Body of pancreas (tissue), 4 donors: Measurements from ENCODE around the gene SS18L1. TPM values are rescaled to one million over a fixed set of nuclear protein-coding genes. Genes with fewer than 3 reads are reported as not detected.

ENCODE experiments used
- ATAC-seq: fragments of 150-250 bp; one replicate; pipeline ENCODE4 v1.9.1; 2016
- DNase-seq, 4 donors: peaks; one replicate each; pipeline ENCODE4 v3.0.0-alpha.2; 2019
- H3K27ac ChIP-seq, 4 donors: fragments of 200-600 bp; sonication (generic); 1 replicate in 3 of 4; 2 replicates in 1 of 4; pipeline versions ENCODE4 v1.5.1 to v1.6.1; 2016 to 2019; ENCODE audit warnings: mild to moderate bottlenecking in 1 of 4, mixed read lengths in 1 of 4, moderate library complexity in 1 of 4
- H3K27me3 ChIP-seq, 2 donors: fragments of 200-600 bp; sonication (generic); one replicate each; pipeline ENCODE4 v1.6.0; 2016; ENCODE audit warnings: mild to moderate bottlenecking in 1 of 2
- H3K36me3 ChIP-seq, 2 donors: fragments of 200-600 bp; sonication (generic); replicated peaks in 1 of 2; 2 replicates each; pipeline ENCODE4 v1.5.1; 2016; ENCODE audit warnings: low read depth in 2 of 2; ENCODE audit not compliant: insufficient read depth in 1 of 2
- H3K4me1 ChIP-seq: fragments of 200-600 bp; sonication (generic); one replicate; pipeline ENCODE4 v1.6.0; 2016
- H3K4me3 ChIP-seq, 2 donors: fragments of 200-600 bp; sonication (generic); 1 replicate in 1 of 2; 2 replicates in 1 of 2; pipeline ENCODE4 v1.5.1; 2016 to 2019
- H3K9me3 ChIP-seq, 3 donors: fragments of 200-600 bp; sonication (generic); 1 replicate in 2 of 3; 2 replicates in 1 of 3; pipeline ENCODE4 v1.5.1; 2016
- POLR2A ChIP-seq, 3 donors: fragments of 450-650 bp; IDR thresholded peaks; one replicate each; pipeline ENCODE4 v1.6.1; 2016; ENCODE audit warnings: antibody characterized with exemption in 3 of 3, mild to moderate bottlenecking in 2 of 3
- WGBS, 2 donors: methylation state at CpG; one replicate each; pipeline ENCODE4 v1.1.5; 2017; 5-methylcytosine and 5-hydroxymethylcytosine counted together
- intact Hi-C: fragments of 100-400 bp; cut with DNase I; formaldehyde crosslinking; loops from one replicate; pipeline ENCODE4 v1.15.1; 2023
- total RNA-seq, 2 donors: library from RNA; depleted of rRNA; stranded (reverse); fragments of >200 nt; gene quantifications; one replicate each; pipeline ENCODE4 v1.1.0, GENCODE V29; 2016
- TF ChIP-seq, protein P1 (sequence below), 7 experiments: fragments of 450-650 bp in 4 of 7; fragments of 200-600 bp in 3 of 7; sonication (generic) in 3 of 7; IDR thresholded peaks; one replicate each; pipeline ENCODE4 v1.5.1; 2016 to 2019; ENCODE audit warnings: antibody characterized with exemption in 7 of 7

SS18L1 gene
- total RNA-seq, 2 donors from 2014 or later, result 11.4 to 14.5 TPM

DNA sequence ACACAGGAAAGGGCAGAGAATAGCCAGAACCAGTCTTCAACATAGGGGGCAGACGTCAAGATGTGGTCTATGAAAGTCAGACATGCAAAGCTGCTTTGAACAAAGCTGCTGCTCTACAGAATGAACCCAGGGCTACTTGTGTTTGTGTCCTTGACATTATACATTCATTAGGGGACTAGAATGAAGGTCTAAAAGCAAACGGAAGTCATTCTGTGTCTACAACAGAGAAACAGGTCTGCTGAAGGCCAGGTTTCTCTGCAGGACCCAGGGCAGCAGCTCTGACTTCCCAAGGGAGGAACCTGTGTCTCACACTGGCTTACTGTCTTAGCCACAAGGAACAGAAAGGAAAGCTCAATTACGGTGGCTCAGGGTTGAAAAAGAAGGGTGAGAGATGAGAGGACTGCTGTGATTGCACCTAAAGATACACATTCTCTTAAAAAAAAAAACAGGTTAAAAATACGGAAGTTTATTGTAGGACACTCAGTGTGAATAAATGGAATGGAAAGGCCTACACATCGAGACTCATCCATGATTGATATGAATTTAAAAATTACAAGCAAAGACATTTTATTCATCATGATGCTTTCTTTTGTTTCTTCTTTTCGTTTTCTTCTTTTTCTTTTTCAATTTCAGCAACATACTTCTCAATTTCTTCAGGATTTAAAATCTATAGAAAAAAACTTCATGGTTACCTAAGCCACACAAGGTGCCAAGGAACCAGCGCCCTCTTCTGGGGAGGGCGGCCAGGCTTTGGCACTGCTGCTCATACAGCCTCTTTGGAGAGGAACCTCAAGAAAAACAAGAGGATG, 7.1 kb upstream of the SS18L1 start:
- peaks cover 14% of the 10 kb centered on the region for H3K4me1 ChIP-seq
- no peak overlapping the region for H3K4me3 ChIP-seq
- peak overlapping the region in 1 of 4 donors; percentile 10 for H3K27ac ChIP-seq
- H3K9me3 ChIP-seq, result no peaks in the 10 kb centered on the region
- no peak for TF ChIP-seq POLR2A (IDR thresholded peaks at IDR 0.05)
- TF ChIP-seq, protein P1, sequence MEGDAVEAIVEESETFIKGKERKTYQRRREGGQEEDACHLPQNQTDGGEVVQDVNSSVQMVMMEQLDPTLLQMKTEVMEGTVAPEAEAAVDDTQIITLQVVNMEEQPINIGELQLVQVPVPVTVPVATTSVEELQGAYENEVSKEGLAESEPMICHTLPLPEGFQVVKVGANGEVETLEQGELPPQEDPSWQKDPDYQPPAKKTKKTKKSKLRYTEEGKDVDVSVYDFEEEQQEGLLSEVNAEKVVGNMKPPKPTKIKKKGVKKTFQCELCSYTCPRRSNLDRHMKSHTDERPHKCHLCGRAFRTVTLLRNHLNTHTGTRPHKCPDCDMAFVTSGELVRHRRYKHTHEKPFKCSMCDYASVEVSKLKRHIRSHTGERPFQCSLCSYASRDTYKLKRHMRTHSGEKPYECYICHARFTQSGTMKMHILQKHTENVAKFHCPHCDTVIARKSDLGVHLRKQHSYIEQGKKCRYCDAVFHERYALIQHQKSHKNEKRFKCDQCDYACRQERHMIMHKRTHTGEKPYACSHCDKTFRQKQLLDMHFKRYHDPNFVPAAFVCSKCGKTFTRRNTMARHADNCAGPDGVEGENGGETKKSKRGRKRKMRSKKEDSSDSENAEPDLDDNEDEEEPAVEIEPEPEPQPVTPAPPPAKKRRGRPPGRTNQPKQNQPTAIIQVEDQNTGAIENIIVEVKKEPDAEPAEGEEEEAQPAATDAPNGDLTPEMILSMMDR (IDR thresholded peaks at IDR 0.05), result peak; percentile 55 to 82 (median 77)
- ATAC-seq (peak; percentile 51), DNase-seq (peak; percentile 65 to 85 (median 78))
- intact Hi-C loops, result loop anchor here (5.0 kb wide), 1 partner anchor 109 kb away; no protein-coding TSS in a partner anchor
- no peaks in the 10 kb centered on the region for H3K27me3 ChIP-seq
- H3K36me3 ChIP-seq, result peaks cover 13 to 43% of the 10 kb centered on the region in 2 donors
- WGBS, 2 donors, result 46% methylated on average over 8 of the region's 8 CpGs

DNA sequence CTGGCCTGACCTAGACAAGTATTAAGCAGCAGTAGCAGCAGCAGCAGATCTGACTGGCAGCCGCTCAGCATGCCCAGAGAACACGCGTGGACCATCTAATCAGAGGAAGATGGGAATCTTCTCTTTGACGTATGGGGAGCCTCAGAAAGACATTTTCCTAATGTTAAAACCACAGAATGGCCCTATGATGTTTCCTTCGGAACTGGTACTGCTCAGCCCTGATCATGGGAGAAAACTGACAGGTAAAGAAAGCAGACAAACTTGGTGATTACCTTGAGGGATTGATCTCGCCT, 6.5 kb upstream of the SS18L1 start:
- no peak for TF ChIP-seq POLR2A (IDR thresholded peaks at IDR 0.05)
- TF ChIP-seq, protein P1 (IDR thresholded peaks at IDR 0.05), result no peak
- intact Hi-C loops, result loop anchor here (5.0 kb wide), 1 partner anchor 110 kb away; no protein-coding TSS in a partner anchor
- DNase-seq, result no peak
- 66 to 78% methylated on average over 6 of the region's 6 CpGs for WGBS, 2 donors
- Histone ChIP-seq H3K4me3 (no peak overlapping the region), H3K27me3 (no peaks in the 10 kb centered on the region), H3K27ac (no peak overlapping the region), H3K9me3 (no peaks in the 10 kb centered on the region), H3K4me1 (peaks cover 20% of the 10 kb centered on the region), H3K36me3 (peaks cover 13 to 38% of the 10 kb centered on the region in 2 donors)
- no peak for ATAC-seq

DNA sequence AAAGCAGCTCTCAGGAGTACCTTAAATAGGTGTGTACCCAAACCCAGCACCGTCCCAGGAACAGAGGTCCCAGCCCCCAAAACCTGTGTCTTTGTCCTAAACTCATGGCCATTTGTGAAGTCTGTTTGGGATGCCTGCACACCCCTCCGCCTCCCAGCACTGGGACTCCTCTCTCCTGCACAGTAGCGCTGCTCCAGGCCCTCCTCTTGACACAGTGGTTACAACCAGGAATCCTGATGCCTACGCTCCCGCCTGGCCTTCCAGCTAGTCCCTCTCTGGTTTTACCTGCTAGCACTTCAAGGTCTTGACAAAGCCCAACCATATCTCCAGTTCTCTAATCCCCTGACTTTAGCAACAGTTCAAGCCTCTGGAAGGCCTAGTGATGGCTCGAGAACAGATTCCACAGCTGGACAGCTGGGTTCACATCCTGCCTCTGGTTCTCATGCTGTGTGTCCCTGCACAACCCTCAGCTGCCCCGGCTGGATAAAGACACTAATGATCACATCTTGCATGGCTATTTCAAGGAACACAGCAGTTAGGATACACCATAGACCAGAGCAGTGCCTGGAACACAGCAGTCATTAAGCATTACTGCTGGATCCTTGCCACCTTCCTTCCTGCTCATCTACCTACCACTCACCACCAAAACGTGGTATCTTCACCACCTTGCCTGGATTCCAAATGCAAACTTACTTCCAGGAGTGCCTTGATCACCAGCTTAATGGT, 5.9 kb upstream of the SS18L1 start:
- H3K27me3 ChIP-seq, result no peaks in the 10 kb centered on the region
- no peak overlapping the region for H3K4me3 ChIP-seq
- H3K4me1 ChIP-seq, result peaks cover 23% of the 10 kb centered on the region
- H3K36me3 ChIP-seq, result peaks cover 13 to 35% of the 10 kb centered on the region in 2 donors
- whole genome bisulfite sequencing, 2 donors, result 69 to 79% methylated on average over 8 of the region's 8 CpGs
- no peak overlapping the region for H3K27ac ChIP-seq
- no peak for ATAC-seq
- intact Hi-C loops, result loop anchor here (5.0 kb wide), 1 partner anchor 110 kb away; no protein-coding TSS in a partner anchor
- no peaks in the 10 kb centered on the region for H3K9me3 ChIP-seq
- DNase-seq, result no peak
- TF ChIP-seq POLR2A (IDR thresholded peaks at IDR 0.05), result no peak
- TF ChIP-seq, protein P1 (IDR thresholded peaks at IDR 0.05), result no peak

DNA sequence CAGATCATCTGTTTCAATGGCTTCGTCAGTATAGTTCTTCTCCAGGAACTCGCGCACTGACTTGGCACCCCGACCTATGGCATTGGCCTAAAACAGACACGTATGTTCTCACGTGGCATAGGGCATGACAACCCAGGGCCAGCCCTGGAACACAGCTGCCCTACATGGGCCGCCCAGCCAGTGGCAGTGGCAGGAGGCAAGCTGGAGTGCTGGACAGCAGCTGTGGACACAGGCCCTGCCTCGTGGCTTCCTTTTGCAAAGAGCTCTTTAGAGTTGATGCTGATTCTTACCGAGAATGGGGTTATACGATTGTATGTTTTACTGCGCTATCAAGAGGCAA, 5.4 kb upstream of the SS18L1 start:
- no peak for DNase-seq
- Histone ChIP-seq H3K4me3 (no peak overlapping the region), H3K27ac (no peak overlapping the region), H3K9me3 (no peaks in the 10 kb centered on the region), H3K27me3 (no peaks in the 10 kb centered on the region), H3K36me3 (peaks cover 13 to 34% of the 10 kb centered on the region in 2 donors), H3K4me1 (peaks cover 23% of the 10 kb centered on the region)
- WGBS, 2 donors, result 80 to 88% methylated on average over 9 to 11 of the region's 11 CpGs
- no peak for ATAC-seq
- intact Hi-C loops, result loop anchor here (5.0 kb wide), 1 partner anchor 111 kb away; no protein-coding TSS in a partner anchor
- TF ChIP-seq POLR2A (IDR thresholded peaks at IDR 0.05), result no peak
- TF ChIP-seq, protein P1 (IDR thresholded peaks at IDR 0.05), result no peak
